Erythroblast (primary cell): ENCODE data around the gene AK8.

ENCODE experiments used
- GATA1 ChIP-seq: IDR thresholded peaks from 2 replicates; pipeline ENCODE4 v1.6.1; 2011; ENCODE audit warnings: low read depth, mild to moderate bottlenecking, control low read depth, low read length, moderate library complexity
- POLR2A ChIP-seq: IDR thresholded peaks from 2 replicates; pipeline ENCODE4 v1.6.1; 2011; ENCODE audit warnings: mild to moderate bottlenecking, low read length

- TF ChIP-seq POLR2A, result no peak
- no peak for TF ChIP-seq GATA1
These were observed 133.0 kb downstream of the AK8 start for GRCh38 chr9:132744881-132745755.
